Right atrium auricular region (tissue), 2 donors: ENCODE data around the gene DLG2. TPM values are rescaled to one million over a fixed set of nuclear protein-coding genes. Genes with fewer than 3 reads are reported as not detected.

Experiments
- DNase-seq: peaks from one replicate; pipeline ENCODE4 v3.0.0-alpha.2; 2019; ENCODE audit warnings: low spot score
- H3K27ac ChIP-seq, 2 donors: fragments of 200-600 bp; sonication (generic); 1 replicate in 1 of 2; 2 replicates in 1 of 2; pipeline ENCODE4 v1.5.1; 2016 to 2019
- H3K27me3 ChIP-seq, 2 donors: fragments of 200-600 bp; sonication (generic); one replicate each; pipeline versions ENCODE4 v1.5.1 to v1.6.0; 2017 to 2019
- H3K36me3 ChIP-seq: fragments of 200-600 bp; sonication (generic); one replicate; pipeline ENCODE4 v1.5.1; 2016
- H3K4me1 ChIP-seq, 2 donors: fragments of 200-600 bp; sonication (generic); one replicate each; pipeline versions ENCODE4 v1.5.1 to v1.6.0; 2017 to 2019
- H3K4me3 ChIP-seq, 2 donors: fragments of 200-600 bp; sonication (generic); 1 replicate in 1 of 2; 2 replicates in 1 of 2; pipeline ENCODE4 v1.5.1; 2017 to 2019; ENCODE audit warnings: mild to moderate bottlenecking in 1 of 2, moderate library complexity in 1 of 2
- H3K9me3 ChIP-seq, 2 donors: fragments of 200-600 bp; sonication (generic); one replicate each; pipeline ENCODE4 v1.5.1; 2019
- total RNA-seq, 2 donors: library from RNA; depleted of rRNA; stranded (reverse); fragments of >200 nt; gene quantifications; one replicate each; pipeline ENCODE4 v1.1.0, GENCODE V29; 2016
- TF ChIP-seq, protein P1 (sequence below), 2 donors: fragments of 200-600 bp; sonication (generic); IDR thresholded peaks; one replicate each; pipeline ENCODE4 v1.5.1; 2019; ENCODE audit warnings: antibody characterized with exemption in 2 of 2

DLG2 gene
- total RNA-seq, 2 donors from 2014 or later: 6.6 to 6.7 TPM

DNA sequence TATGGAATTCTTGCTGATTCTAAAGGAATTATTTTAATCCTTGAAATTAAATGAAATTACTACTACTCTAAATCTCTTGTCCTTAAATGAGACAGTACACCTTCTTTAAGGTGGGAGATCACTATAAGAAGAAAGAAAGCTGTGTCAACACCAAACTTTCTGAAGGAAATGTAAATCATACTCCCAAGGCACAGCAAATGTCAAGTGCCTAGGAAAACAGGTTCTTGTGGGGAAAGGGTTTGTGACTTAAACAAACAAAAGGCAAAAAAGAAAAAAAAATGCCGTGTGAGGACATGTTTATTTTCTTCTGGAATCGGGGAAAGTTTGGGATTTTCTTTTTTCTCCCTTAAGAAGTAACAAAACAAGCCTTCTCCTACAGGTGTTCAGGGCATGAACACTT, 745.1 kb downstream of the DLG2 start:
- Histone ChIP-seq H3K27ac (no peak overlapping the region), H3K27me3 (no peaks in the 10 kb centered on the region), H3K4me3 (no peak overlapping the region), H3K36me3 (no peaks in the 10 kb centered on the region), H3K4me1 (peaks cover 0 to 7% of the 10 kb centered on the region in 2 donors), H3K9me3 (no peaks in the 10 kb centered on the region)
- no peak for DNase-seq
- TF ChIP-seq, protein P1, sequence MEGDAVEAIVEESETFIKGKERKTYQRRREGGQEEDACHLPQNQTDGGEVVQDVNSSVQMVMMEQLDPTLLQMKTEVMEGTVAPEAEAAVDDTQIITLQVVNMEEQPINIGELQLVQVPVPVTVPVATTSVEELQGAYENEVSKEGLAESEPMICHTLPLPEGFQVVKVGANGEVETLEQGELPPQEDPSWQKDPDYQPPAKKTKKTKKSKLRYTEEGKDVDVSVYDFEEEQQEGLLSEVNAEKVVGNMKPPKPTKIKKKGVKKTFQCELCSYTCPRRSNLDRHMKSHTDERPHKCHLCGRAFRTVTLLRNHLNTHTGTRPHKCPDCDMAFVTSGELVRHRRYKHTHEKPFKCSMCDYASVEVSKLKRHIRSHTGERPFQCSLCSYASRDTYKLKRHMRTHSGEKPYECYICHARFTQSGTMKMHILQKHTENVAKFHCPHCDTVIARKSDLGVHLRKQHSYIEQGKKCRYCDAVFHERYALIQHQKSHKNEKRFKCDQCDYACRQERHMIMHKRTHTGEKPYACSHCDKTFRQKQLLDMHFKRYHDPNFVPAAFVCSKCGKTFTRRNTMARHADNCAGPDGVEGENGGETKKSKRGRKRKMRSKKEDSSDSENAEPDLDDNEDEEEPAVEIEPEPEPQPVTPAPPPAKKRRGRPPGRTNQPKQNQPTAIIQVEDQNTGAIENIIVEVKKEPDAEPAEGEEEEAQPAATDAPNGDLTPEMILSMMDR (IDR thresholded peaks at IDR 0.05): no peak

DNA sequence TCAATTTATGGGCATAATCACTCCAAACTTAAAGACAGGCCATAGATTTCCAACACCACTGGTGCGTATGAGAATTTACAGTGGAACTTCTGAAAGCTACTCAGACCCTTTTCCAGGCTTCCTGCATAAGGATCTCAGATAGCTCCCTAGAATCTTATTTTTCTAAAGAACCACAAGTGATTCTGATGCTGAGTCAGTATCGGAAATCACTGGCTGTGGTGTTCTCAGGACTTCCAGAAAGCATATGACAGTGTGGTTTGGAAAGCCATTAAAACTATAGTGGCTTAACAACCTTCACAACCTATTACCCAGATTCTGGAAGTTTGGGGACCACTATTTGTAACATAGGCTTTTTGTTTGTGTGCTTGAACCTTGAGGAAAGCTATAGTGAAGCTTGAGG, 756.0 kb downstream of the DLG2 start:
- TF ChIP-seq, protein P1 (IDR thresholded peaks at IDR 0.05): no peak
- Histone ChIP-seq H3K4me3 (no peak overlapping the region), H3K9me3 (no peaks in the 10 kb centered on the region), H3K27me3 (no peaks in the 10 kb centered on the region), H3K27ac (no peak overlapping the region), H3K4me1 (peaks cover 0 to under 1% of the 10 kb centered on the region in 2 donors), H3K36me3 (no peaks in the 10 kb centered on the region)
- no peak for DNase-seq

DNA sequence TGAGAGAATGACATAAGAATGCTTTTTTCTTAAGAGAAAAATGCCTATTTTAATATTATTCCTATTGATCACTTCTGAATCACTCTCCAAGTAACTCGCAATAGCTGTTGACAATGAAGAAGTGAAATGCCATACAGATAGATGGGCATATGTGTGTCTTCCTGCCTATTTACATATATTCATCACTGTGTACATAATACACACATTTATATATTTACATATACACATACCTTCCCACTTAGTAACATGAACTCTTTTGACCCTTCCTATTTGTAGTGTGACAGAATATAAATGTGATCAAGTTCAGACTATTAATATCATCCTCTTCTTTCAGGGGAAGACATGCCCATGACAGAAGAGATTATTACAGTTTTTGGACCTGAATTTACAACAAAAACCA, 756.7 kb downstream of the DLG2 start:
- Histone ChIP-seq H3K27ac (no peak overlapping the region), H3K36me3 (no peaks in the 10 kb centered on the region), H3K4me3 (no peak overlapping the region), H3K27me3 (no peaks in the 10 kb centered on the region), H3K9me3 (no peaks in the 10 kb centered on the region), H3K4me1 (peaks cover 0 to 7% of the 10 kb centered on the region in 2 donors)
- TF ChIP-seq, protein P1 (IDR thresholded peaks at IDR 0.05): no peak
- DNase-seq: no peak

DNA sequence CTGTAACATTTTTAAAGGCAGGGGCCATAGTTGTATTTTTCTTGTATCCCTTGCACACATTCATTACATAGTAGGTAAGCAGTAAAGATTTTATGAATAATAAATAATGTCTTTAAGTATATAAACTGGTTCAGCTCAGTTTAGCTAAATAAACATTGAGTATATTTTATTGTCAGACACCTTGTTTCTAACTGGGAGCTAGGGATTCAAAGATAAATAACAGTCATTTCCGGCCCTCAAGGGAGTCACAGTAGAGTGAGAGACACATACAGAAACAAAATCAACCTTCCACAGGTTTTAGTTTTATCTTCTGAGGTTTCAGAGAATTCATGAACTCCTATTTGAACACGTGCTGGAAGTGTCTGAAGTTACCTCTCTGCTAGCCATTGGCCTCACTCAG, 760.2 kb downstream of the DLG2 start:
- Histone ChIP-seq H3K27me3 (no peaks in the 10 kb centered on the region), H3K27ac (no peak overlapping the region), H3K36me3 (no peaks in the 10 kb centered on the region), H3K9me3 (no peaks in the 10 kb centered on the region), H3K4me1 (peaks cover 0 to 14% of the 10 kb centered on the region in 2 donors), H3K4me3 (no peak overlapping the region)
- DNase-seq: no peak
- TF ChIP-seq, protein P1 (IDR thresholded peaks at IDR 0.05): no peak

DNA sequence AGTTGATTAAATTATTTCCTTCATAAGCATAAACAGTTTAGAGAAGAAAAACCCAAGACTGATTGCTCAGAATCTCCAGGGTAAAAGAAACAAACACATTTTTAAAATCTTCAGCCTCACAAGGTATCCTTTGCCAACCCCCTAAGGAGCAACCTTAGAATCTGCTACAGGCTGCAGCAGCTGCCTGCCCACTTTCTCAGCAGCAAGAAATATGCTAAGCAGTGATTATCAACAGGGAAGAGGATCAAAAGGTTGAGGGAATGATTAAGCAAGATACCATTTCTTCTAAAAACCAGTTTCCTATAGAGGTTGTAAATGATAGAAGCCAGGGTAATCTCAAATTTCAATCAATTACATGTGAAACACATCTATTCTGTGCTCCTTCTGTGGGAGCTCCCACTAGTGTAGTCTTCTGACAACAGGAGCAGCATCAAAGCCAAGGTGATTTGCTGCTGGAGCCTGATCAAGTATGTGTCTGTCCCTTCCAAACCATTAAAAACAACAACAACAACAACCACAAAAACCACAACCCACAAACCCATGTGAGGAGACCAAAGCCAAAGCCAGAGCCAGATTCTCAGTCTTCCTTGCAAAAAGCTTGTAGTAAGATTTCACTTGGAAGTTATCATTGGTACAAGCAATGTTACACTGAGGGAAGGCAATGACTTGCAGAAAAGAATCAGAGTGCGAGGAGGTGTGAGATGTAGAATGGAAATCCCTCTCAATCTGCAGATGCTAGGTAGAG, 761.2 kb downstream of the DLG2 start:
- Histone ChIP-seq H3K4me3 (no peak overlapping the region), H3K27me3 (no peaks in the 10 kb centered on the region), H3K36me3 (no peaks in the 10 kb centered on the region), H3K27ac (no peak overlapping the region), H3K9me3 (no peaks in the 10 kb centered on the region), H3K4me1 (peaks cover 0 to 14% of the 10 kb centered on the region in 2 donors)
- TF ChIP-seq, protein P1 (IDR thresholded peaks at IDR 0.05): no peak
- DNase-seq: no peak

DNA sequence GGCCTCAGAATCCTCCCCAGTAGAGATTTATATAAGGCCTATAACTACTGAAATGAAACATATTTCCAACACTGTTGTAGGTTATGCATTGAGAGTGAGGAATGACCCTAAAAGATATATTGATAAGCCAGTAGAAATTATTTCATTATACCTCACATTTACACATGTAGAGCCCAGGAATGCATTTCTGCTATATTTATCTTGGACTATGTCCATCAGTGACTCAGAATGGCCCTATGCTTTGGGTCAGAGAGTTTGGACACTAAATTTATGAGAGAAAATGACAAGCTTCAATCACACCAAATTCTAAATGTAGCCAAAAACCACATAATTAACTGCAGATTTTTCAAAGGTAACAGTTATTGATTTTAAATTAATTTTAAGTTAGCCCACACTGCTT, 761.9 kb downstream of the DLG2 start:
- Histone ChIP-seq H3K36me3 (no peaks in the 10 kb centered on the region), H3K9me3 (no peaks in the 10 kb centered on the region), H3K4me1 (peaks cover 0 to 14% of the 10 kb centered on the region in 2 donors), H3K4me3 (no peak overlapping the region), H3K27me3 (no peaks in the 10 kb centered on the region), H3K27ac (no peak overlapping the region)
- TF ChIP-seq, protein P1 (IDR thresholded peaks at IDR 0.05): no peak
- DNase-seq: no peak
